SW480 (cell line): ENCODE data around the gene TMEM221.

Experiments used
- DNase-seq: peaks from one replicate; pipeline ENCODE4 v3.0.0-alpha.2; 2016; ENCODE audit warnings: low spot score

TMEM221 gene

DNA sequence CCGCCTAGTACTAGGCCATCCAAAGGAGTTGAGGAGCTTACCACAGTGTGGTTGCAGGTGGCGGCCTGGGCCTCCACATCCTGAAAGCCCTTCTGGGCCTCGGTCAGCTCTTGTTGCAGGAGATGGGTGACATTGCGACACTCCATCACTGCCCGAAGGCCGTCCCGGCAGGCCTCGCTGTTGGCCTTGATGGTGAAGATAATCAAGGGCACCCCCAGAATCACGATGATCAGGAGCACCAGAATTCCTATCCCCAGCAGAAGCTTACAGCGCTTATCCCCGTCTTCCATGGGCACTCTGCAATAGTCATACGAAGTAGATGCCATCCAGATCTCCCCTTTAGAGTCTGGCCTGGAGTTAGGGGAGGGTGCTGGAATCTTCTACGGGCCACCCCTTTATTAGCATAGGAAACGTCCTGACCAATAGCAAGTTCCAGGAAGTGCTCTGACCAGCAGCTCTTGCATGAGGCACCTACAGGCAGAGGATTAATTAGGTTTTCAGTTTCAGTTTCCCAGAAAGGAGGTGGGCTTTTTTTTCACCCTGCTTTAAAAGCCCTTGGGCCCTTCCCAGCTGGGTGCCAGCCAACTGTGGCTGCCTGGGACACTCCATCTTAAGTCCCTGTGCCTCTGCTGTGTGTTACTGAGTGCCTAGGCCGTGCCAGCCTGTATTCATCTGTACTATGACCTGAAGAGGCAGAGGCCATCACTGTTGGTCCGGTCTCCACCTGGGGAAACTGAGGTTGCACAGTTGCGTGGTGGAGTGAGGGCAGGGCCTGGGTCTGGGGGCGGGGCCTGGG, 43.0 kb downstream of the TMEM221 start, which contains the start of gene BST2:
Gene BST2, minus strand, starts transcription at position 381 of the 796 bp plus-strand sequence. Its CDS starts 55 bp downstream, at position 326.
- peak; percentile 82 for DNase-seq

- no peak for DNase-seq
Measured at GRCh38 chr19:17404621-17405249, 43.7 kb downstream of the TMEM221 start.

GRCh38 chr19:17404015-17404414, 44.5 kb downstream of the TMEM221 start:
- no peak for DNase-seq

- no peak for DNase-seq
Measured at GRCh38 chr19:17402982-17403855, 45.2 kb downstream of the TMEM221 start.

GRCh38 chr19:17401628-17402027, 46.8 kb downstream of the TMEM221 start:
- no peak for DNase-seq

- no peak for DNase-seq
Measured at GRCh38 chr19:17398902-17399527, 49.5 kb downstream of the TMEM221 start.

DNA sequence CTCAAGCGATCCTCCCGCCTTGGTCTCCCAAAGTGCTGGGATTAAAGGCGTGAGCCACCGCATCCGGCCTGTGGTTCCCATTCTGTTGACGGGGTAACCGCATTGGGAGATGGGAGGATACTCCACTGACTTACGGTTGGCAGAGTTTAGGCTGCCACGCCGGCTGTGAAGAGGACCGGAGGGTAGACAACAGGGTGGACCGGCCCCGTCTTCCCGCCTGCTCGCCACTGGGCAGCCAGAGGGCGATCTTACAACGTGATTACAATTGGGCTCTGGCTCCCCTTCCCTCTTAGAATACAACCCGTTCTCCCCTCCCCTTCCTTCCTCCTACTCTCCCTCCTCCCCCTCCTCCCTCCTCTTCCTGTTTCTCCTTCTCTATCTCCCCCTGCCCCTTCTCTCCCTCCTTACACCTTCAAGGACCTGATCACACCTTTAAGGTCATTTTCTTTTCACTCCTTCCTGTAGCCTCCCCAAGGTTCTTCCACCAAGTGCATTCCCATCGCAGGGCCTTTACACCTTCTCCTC, 53.5 kb downstream of the TMEM221 start:
- no peak for DNase-seq

GRCh38 chr19:17393914-17394313, 54.6 kb downstream of the TMEM221 start, which contains the start of gene CCDC194:
CCDC194 (minus strand) TSS chr19:17394196; CDS start chr19:17394158, 38 bp downstream.
- DNase-seq, result no peak

- DNase-seq, result no peak
Measured at GRCh38 chr19:17393002-17393401, 55.5 kb downstream of the TMEM221 start.

DNA sequence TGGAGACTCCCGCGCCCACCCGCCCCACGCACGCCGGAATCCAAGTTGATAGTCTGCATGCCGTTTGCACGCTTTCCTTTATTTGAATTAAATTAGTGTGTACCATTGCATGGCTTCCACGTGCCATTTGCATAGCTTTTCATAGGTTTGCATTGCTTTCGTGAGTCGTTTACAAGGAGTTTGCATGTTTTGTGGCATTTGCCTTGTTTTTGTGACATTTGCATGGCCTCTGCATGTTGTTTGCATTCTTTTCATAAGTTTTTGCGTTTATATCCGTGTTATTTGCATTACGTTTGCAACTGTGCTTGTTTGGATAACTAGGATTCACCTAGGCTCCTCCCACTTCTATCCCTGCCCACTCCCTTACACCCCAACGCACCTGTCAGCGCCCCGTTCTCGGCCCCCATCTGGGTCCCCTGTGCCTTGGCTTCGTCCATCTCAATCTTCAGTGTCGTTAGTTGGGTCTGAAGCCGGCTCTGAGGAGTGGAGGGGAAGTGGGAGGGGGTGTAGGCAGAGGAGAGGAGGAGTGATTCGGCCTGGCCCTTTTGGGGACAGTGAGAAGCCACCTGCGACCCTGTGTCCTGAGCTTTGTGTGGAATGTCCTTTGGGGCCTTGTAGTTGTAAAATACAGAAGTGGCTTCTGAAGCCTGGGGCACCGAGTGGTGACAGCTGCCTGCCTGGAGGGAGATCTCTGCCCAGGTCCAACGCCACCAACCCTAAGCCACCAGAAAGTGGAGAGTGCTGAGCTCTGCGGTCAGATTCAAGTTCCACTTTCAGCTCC, 56.9 kb downstream of the TMEM221 start:
- DNase-seq, result no peak

DNA sequence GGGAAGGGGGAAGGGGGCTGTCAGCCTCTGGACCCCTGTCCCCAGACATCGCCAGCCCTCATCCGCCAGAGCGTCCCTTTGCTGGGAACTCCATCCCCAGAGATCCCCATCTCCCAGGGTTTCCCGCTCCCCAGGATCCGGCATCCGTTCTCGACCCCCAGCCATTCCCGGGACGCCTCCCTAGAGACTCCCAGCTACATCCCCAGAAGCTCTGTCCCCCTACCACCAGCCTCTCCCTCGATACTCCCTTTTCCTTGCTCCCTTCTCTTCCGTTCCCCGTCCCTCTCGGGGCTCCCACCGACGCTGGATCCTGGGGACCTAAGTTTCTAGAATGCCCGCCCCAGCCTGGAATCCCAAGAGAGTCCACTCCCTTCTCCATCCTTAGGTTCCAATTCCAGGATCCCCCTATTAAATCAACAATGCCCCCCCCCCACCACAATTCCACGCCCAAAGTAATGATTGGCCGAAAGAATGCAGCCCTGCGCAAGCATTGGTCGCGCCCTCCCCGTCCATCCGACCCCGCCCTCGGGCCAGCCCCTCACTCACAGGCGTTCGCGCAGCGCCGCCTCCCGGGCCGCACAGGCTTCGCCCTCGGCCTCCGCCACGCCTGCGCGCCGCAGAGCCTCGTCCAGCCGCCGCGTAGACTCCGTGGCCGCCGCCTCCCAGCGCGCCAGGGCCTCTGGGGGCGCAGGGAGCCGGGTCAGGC, 57.6 kb downstream of the TMEM221 start:
- peak; percentile 85 for DNase-seq

GRCh38 chr19:17389957-17390664, 58.4 kb downstream of the TMEM221 start:
- DNase-seq, result no peak

- no peak for DNase-seq
Measured at GRCh38 chr19:17389288-17389687, 59.2 kb downstream of the TMEM221 start.

GRCh38 chr19:17385878-17386611, 62.4 kb downstream of the TMEM221 start:
- DNase-seq, result no peak
